ENCODE results near the gene APBA2.

DNA sequence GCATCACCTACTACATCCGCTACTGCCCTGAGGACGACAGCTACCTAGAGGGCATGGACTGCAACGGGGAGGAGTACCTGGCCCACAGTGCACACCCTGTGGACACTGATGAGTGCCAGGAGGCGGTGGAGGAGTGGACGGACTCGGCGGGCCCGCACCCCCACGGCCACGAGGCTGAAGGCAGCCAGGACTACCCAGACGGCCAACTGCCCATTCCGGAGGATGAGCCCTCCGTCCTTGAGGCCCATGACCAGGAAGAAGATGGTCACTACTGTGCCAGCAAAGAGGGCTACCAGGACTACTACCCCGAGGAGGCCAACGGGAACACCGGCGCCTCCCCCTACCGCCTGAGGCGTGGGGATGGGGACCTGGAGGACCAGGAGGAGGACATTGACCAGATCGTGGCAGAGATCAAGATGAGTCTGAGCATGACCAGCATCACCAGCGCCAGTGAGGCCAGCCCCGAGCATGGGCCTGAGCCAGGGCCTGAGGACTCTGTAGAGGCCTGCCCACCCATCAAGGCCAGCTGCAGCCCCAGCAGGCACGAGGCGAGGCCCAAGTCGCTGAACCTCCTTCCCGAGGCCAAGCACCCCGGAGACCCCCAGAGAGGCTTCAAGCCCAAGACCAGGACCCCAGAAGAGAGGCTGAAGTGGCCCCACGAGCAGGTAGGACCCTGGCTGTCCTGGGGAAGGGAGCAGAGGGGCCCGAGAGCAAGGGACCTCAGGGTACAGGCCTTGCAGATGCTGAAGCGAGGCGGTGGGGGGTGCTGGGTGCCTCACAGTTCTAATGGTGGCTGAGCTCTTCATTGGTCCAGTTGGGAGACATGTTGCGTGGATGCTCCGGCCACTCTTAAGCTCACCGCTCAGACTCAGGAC is 168.6 kb downstream of the APBA2 start:
- TF ChIP-seq CTCF (IDR thresholded peaks at IDR 0.05; ENCODE audit: low read length) (no peak), EZH2 (optimal IDR thresholded peaks at IDR 0.05; ENCODE audit: low read depth, low read length) (no peak)

Measured in MM.1S (cell line).